HG03280 (cell line): ENCODE results near the gene GAS2.

Experiments
- ATAC-seq: cut with Tn5 transposase; IDR thresholded peaks from one replicate; pipeline ENCODE4 v1.9.1; 2021; ENCODE audit warnings: mild to moderate bottlenecking, moderate library complexity; ENCODE audit not compliant: unreplicated experiment

Gene GAS2

DNA sequence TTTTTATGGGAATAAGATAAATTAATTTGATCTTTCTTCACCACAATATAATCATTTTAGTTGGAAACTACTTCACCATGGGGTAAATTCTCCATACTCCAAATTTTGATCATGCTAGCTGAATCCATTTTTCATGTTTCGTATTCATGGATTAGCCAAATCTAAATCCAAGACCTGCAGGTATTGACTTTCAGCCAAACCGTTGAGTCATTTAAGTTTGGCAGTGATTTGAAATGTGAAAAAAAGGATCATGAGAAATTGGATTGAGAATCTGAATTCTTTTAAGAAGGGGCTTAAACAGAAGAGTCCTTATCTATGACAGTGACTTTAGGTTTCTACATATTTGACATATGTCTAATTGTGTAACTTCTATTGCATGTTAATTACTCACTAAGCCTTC lies 5.3 kb downstream of the GAS2 start:
- no peak for ATAC-seq

DNA sequence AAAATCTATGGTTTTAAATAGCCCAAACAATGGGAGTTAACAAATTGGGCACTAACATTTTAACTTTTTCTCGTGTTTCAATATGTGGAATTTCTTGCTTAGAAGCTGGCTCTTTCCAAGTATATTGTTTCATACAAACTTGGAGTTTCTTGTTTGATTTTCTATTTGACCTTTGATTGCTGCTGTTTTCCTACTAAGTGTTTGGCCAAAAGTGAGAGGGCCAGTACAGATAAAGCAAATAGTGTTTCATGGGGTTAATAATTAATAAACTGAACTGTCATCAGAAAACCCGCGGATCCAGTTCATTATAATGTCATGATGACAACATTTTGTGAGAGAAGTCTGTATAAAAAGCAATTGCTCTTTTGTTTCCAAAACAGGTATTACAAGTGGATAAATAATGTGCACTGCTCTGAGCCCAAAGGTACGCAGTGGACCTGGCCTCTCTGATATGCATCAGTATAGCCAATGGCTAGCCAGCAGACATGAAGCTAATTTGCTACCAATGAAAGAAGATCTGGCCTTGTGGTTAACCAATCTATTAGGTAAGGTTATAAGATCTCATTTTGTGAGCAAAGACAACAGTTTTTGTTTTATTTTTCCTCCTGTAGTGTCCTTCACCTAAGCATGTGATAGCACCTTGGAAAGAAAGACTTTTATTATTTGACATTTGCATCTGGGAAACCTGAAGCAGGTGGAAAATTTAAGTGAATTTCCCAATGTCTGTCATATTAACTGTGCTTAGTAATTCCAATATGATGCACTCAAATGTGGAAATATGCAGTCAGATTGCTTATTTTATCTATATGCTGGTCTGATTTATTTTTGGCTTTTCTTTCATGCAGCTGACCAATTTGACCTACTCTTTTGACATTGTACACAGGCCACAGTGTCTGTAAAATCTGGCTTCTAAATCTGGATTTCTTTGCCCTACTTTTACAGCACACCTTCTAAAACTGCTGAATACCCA lies 8.3 kb downstream of the GAS2 start:
- ATAC-seq, result no peak

DNA sequence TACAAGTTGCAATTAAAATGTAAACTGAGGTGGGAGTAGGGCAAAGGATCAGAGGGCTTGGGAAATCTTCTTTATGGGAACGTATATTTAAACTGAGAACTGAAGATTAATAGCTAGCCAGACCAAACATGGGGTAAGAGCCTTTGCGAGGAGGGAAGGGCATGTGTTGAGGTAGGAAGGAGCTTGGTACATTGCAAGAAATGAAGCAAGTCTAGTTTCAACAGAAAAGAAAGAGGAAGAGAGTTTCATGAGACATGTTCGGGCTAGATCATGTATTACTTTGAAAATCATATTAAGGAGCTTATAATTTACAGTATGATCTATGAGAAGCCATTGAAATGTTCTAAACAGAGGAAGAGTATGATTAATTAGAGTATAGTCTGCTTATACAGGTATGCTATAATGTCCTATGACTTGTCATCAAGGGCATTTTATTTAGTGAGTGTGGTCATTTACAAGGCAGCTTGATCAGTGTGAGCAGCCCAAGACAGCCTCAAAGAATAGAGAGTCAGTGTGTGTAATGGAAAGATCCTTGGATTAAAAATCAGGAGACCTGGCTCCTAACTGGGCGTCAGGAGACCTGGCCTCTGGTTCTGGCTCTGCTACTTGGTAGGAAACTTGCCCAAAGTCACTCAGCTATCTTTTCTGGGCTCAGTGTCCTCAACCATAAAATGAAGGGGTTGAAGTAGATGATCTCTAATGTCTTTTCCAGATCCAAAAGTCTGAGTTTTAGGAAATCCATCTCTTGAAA lies 10.9 kb downstream of the GAS2 start:
- ATAC-seq, result no peak

DNA sequence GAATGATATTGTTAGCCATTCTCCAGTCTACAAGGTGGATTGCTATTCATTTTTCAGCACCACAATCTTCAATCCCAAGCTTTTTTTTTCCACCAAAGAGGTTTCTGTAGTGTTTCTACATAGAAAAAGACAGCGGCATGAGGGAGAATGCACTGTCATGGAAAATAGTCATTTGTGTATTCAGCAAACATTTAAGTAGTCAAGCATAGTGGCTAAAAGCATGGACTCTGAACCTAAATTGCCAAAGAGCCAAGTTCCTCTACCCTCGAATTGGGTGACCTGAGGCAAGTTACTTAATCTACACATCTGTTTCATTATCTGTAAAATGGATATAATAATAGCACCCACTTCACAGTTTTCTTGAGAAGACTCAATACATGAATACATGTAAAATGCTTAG lies 14.2 kb downstream of the GAS2 start:
- ATAC-seq, result no peak

- no peak for ATAC-seq
Measured at GRCh38 chr11:22681281-22681812, 14.9 kb downstream of the GAS2 start.

GRCh38 chr11:22684082-22684481 lies 17.7 kb downstream of the GAS2 start:
- no peak for ATAC-seq

GRCh38 chr11:22685111-22685510 lies 18.7 kb downstream of the GAS2 start:
- no peak for ATAC-seq

GRCh38 chr11:22688914-22689313 lies 22.5 kb downstream of the GAS2 start:
- ATAC-seq, result no peak

DNA sequence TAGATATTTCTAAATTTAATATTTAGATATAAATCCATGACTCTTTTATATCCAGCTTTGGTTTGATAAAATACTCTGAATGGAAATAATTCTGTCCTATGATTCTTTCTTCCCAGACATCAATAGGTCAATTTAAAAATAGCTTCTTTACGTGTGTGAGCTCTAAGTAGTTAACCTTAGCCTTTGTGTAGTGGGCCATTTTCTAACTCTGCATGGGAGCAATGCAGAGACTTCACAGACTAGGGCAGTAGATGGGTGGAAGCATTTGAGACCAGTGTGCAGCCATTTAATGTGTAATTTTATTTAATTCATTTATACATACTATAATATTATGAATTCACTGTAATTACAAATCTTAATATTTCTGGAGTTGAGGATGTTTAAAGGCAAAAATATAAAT lies 23.8 kb downstream of the GAS2 start:
- no peak for ATAC-seq

DNA sequence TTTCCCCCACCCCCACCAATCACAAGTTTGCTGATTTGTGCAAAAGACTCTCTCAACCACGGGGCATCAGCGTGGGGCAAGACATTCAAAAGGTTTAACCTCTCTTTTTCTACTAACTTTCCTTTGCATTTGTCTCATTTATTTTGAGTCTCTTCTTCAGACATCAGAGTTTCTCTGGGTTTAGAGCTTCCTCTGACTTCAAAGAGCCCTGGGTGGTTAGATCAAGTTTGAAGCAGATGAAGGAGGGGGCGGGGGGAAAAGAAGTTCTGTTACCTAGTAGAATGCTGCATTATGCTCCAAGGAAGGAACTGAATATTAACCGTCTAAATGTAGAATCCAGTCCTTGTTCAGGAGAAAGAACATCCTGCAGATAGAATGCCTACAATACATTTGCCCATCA lies 24.5 kb downstream of the GAS2 start:
- no peak for ATAC-seq

GRCh38 chr11:22699388-22699787 lies 33.0 kb downstream of the GAS2 start:
- no peak for ATAC-seq

DNA sequence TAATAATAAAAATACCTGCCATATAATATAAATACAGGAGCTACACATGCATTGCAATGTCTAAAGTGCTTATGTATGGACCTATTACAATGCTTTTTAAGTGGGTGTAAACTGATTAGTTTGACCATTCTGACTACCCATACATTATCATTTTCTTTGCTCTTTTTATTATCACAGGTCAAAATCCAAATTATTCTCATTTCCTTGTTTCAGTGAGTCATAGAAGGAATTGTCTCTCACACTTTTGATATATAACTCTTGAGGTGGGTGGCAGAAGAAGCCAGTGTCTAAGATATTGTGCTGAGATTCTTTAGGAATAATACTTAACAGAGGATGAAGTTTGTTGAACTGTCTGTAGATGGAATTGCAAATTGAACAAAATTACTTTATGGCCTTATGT lies 35.6 kb downstream of the GAS2 start:
- no peak for ATAC-seq

- no peak for ATAC-seq
Measured at GRCh38 chr11:22703040-22703439, 36.6 kb downstream of the GAS2 start.

DNA sequence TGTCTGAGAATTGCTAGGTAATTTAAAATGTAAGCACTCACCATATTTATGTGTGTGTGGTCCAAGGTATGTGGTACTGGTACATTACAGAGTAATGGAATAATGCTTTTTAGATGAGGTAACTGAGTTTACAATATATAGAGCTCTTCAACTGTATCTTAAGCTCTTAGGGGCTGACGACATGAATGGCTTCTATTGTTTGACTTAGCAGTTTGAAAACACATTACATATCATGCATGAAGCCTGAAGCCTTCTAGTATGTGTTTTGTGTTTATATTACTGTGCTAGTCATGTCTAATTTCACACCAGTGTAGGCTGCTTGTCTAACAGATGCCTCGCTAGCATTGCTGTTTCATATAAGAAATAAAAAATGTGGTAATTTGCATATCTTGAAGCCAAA lies 37.2 kb downstream of the GAS2 start:
- ATAC-seq, result no peak

GRCh38 chr11:22707119-22707899 lies 40.9 kb downstream of the GAS2 start:
- ATAC-seq, result no peak

DNA sequence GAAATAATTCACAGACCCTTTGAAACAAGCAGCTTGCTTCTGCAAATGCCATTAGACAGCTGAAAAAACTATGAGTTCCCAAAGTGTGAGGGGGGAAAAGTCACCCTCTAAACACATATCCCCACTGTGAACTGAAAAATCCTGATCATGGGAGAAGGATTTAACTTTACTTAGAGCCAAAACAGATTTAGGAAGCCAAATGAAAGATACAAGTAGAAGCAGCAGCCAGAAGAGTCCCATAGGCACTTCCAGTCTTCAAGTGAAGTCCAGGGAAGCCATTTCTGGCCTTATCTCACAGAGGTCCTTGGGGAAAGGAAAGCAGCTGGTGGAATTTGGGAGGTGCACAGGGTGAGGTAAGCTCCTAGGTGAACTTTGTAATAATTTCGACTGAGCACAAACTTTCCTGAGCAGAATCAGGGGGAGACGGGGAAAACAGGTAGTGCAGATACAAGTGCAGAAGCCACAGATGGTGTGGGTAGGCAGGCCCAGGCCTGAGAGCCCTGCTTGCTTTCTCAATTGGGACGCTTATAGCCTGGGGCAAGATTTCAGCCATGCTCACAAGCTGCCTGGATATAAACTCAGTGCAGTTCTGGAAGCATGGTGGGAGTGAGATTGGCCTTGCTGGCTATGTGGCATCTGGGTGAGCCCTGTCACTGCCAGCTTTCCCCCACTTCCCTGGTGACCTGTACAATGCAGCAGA lies 44.8 kb downstream of the GAS2 start:
- no peak for ATAC-seq

DNA sequence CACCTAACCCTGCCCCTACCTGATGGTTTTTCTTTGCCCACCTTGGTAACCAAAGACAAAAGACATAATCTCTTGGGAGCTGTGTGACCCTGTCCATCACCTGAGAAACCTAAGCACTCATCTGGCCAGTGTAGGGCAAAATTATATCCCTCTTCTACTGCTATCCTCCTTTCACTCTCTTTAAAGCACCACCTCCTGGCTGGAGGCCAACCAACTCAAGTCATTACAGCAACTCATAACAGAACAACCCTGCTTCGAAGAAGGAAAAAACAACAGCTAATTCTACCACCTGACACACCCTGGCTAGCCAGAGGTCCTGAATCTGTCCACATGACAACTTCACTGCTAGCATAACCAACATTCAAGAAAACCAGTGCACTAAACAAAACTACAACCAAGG lies 45.5 kb downstream of the GAS2 start:
- ATAC-seq, result no peak

DNA sequence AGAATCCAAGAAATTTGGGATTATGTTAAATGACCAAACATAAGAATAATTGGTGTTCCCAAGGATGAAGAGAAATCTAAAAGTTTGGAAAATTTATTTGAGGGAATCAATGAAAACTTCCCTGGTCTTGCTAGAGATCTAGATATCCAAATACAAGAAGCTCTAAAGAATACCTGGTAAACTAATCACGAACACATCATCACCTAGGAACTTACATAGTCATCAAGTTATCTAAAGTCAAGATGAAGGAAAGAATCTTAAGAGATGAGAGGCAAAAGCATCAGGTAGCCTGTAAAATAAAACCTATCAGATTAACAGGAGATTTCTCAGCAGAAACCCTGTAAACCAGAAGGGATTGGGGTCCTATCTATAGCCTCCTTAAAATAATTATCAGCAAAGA lies 46.9 kb downstream of the GAS2 start:
- ATAC-seq, result no peak

- no peak for ATAC-seq
Measured at GRCh38 chr11:22715971-22716370, 49.6 kb downstream of the GAS2 start.

DNA sequence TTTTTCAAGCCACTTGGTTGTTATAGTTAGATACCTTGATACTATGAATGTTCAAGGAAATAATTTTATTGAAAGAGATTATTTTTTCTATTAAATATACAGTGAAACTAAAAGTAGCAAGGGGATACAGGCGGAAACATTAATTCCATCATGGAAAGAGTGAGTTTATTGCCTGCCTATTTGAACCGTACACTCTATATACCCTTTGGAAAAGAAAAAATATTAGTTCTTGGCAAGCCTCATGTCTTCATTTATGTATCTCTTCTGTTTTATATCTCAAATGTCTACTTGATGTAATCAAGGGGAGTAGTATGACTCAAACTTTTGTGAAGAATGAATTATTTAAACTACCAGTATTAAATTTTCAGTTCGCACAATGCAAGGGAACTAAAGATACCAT lies 54.0 kb downstream of the GAS2 start:
- ATAC-seq, result no peak
